ENCODE results near the gene TM6SF1.

Gene TM6SF1

GRCh38 chr15:83111149-83111548 lies 3.7 kb downstream of the TM6SF1 start:
- TF ChIP-seq, protein P1, sequence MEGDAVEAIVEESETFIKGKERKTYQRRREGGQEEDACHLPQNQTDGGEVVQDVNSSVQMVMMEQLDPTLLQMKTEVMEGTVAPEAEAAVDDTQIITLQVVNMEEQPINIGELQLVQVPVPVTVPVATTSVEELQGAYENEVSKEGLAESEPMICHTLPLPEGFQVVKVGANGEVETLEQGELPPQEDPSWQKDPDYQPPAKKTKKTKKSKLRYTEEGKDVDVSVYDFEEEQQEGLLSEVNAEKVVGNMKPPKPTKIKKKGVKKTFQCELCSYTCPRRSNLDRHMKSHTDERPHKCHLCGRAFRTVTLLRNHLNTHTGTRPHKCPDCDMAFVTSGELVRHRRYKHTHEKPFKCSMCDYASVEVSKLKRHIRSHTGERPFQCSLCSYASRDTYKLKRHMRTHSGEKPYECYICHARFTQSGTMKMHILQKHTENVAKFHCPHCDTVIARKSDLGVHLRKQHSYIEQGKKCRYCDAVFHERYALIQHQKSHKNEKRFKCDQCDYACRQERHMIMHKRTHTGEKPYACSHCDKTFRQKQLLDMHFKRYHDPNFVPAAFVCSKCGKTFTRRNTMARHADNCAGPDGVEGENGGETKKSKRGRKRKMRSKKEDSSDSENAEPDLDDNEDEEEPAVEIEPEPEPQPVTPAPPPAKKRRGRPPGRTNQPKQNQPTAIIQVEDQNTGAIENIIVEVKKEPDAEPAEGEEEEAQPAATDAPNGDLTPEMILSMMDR (IDR thresholded peaks at IDR 0.05; ENCODE audit: insufficient read depth, low read depth, low read length, missing control alignments), result no peak
- no peak overlapping the region for H3K4me3 ChIP-seq (ENCODE audit: low read depth, low read length)
- DNase-seq (ENCODE audit: low read depth), result no peak

GRCh38 chr15:83112233-83112955 lies 4.9 kb downstream of the TM6SF1 start:
- TF ChIP-seq, protein P1 (IDR thresholded peaks at IDR 0.05; ENCODE audit: insufficient read depth, low read depth, low read length, missing control alignments), result no peak
- DNase-seq (ENCODE audit: low read depth), result no peak
- no peak overlapping the region for H3K4me3 ChIP-seq (ENCODE audit: low read depth, low read length)

DNA sequence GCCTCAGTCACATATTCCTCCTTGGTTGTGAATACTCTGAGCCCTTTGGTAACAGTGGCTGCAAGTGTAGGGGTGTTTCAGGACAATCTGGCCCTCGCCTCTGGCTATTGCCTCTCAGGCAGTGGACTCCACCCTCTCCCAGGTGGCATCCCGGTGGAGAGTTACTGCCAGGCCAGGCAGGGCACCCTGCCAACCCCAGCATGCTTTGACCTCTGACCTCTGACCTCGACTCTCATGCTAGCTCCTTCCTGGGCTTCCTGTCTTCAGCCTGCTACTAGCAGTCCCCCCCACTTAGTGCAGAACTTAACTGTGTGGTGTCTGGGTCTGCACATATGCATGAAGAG lies 5.5 kb downstream of the TM6SF1 start:
- H3K4me3 ChIP-seq (ENCODE audit: low read depth, low read length), result no peak overlapping the region
- TF ChIP-seq, protein P1 (IDR thresholded peaks at IDR 0.05; ENCODE audit: insufficient read depth, low read depth, low read length, missing control alignments), result no peak
- DNase-seq (ENCODE audit: low read depth), result no peak

DNA sequence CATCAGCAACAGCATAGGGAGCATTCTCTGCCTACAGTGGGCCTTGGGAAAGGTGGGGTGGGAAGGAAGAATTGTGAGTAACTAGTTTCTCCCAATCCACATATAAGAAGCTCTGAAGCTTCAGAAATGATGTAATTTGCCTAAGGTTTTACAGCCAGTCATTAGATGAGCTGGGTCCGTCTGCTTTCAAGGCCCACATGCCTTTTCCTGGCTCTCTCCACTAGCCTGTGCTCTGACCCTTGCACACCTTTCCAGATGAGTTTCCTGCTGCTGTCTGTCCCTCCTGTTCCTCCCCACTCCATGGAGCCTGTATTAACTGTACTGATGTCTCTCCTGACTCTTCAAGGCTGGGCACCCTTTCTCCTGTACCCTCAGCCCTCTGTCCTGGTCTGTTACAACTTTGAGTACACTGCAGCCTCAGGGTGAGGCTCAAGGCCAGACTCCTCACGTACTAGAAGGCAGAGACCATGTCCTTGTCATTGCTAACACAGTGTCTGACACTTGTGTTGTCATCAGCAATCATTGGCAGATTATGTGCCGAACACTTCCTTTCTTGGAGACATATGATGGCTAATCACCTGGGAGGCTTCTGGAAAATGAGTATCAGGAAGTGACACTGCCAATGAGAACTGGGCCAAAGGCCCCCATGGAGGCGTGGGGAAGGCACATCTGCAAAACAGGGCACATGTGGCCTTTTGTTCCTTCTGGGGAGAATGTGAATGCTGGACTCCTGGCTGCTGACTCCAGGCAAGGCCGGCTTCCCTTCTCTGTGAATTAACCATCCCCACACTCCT lies 6.6 kb downstream of the TM6SF1 start:
- DNase-seq (ENCODE audit: low read depth), result no peak
- TF ChIP-seq, protein P1 (IDR thresholded peaks at IDR 0.05; ENCODE audit: insufficient read depth, low read depth, low read length, missing control alignments), result no peak
- H3K4me3 ChIP-seq (ENCODE audit: low read depth, low read length), result no peak overlapping the region

DNA sequence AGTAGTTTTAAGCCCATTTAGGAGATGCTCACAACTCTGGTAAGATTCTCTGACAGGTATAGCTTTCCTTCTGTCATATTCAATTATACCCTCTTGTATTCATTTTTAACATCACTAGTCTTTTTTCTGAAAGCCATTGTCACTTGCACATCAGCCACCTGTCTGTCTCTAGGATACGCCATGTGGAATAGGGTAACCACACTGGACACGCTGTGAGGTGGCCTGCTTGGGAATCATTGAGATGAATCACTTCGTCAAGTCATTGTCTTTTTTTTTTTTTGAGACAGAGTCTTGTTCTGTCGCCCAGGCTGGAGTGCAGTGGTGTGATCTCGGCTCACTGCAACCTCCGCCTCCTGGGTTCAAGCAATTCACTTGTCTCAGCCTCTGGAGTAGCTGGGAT lies 7.4 kb downstream of the TM6SF1 start:
- H3K4me3 ChIP-seq (ENCODE audit: low read depth, low read length), result no peak overlapping the region
- TF ChIP-seq, protein P1 (IDR thresholded peaks at IDR 0.05; ENCODE audit: insufficient read depth, low read depth, low read length, missing control alignments), result no peak
- DNase-seq (ENCODE audit: low read depth), result no peak

DNA sequence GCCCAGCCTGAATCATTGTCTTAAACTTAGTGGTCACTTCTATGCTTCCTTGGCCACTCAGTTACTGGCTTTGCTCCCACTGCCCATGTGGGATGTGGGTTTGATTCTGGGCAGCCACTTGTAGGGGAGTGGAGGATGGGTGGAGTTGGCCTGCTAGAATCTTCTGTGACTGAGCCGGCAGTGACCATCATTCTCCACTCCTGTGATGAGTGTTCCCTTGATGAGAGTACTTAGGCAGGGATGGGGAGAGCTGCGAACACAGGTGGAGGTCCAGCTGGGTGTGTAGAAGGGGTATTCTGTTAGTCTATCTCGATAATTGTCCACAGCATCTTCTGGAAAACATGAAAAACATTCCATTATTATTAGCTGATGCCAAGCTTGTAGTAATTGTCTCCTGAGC lies 8.0 kb downstream of the TM6SF1 start:
- no peak for DNase-seq (ENCODE audit: low read depth)
- no peak overlapping the region for H3K4me3 ChIP-seq (ENCODE audit: low read depth, low read length)
- TF ChIP-seq, protein P1 (IDR thresholded peaks at IDR 0.05; ENCODE audit: insufficient read depth, low read depth, low read length, missing control alignments), result no peak

Measured in GM12865 (cell line).